Skeletal muscle cell (primary cell): Measurements from ENCODE around the gene TTLL11.

Source experiments
- DNase-seq: peaks from one replicate; pipeline ENCODE4 v3.0.0-alpha.2; 2010; ENCODE audit warnings: low read depth
- H3K4me3 ChIP-seq: 2 replicates; pipeline ENCODE4 v1.5.1; 2011; ENCODE audit warnings: low read depth, mild to moderate bottlenecking, control low read depth, low read length, moderate library complexity

TTLL11 gene

DNA sequence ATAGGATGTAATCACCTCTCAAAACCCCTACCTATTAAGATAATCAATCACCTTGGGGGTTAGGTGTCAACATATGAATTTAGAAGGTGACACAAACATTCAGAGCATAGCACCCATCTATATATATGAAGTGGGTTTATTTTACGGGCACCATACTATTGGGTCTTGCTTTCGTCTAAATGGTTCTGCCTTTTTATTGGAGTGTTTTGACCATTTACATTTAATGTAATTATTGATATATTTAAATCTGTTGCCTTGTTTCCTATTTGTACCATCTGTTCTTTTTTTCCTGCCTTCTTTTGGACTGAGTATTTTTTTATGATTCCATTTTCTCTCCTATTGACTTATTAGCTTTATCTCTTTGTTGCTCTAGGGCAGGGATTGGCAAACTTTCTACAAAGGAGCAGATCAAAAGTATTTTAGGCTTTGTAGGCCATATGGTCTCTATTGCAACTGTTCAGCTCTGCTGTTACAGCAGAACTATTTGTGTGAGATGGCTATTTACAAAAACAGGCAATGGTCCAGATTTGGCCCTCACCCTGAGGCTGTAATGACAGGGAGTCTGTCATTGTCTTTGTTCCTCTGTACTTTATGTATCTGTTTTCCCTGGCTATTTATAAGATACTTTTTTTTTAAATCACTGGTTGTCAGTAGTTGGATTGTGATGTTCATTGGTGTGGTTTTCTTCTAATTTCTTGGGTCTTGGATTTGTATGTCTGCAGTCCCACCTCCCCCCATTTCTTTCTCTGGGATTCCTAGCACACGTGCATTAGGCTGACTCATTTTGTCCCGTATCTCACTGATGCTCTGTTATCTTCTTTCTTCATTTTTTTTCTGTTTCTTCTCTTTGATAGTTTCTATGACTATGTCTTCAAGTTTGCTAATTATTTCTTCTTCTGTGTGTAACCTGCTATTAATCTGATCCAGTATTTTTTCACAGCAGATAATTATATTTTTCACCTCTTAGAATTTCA is 314.6 kb downstream of the TTLL11 start:
- DNase-seq = no peak
- no peak overlapping the region for H3K4me3 ChIP-seq

DNA sequence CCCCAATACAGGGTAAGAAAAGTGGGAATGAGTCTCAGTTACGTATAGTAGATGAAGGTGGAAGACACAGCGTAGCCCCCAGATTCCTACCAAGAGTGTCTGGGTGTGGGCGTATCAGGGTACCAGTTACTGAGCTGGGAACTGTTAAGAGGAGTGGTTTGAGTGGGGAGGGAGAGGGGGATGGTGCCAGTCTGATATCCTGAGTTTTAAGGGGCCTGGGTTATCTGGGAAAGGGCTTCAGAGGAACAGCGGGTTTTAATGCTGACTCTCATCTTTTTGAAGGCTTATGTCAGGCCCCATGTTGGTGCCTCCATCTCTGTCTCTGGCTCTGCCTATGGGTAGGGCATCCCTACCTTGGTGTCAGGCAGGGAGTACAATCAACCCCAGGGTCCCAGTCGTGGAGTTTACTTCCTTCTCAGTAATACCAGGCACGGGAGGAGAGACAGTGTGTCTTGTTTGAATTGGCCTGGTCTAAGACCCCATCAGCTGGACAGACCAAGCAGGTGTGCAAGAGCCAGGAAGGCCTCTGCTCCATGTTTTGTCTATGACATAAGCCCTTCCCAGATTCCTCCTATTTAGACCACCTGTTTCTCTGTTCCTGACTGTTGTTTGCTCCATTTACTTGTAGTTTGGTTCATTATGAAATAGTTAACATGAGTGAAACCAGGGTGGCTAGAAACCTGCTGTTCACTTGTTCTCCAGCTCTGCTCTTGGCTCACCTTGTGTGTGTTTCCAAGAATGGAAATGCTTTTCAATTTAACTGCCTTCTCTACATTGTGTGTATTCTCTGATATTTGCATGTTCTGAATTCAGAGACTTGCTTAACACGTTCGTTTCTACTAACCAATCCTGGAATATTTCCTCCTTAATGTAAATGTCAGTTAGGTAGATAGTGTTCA is 316.1 kb downstream of the TTLL11 start:
- no peak for DNase-seq
- H3K4me3 ChIP-seq = no peak overlapping the region

DNA sequence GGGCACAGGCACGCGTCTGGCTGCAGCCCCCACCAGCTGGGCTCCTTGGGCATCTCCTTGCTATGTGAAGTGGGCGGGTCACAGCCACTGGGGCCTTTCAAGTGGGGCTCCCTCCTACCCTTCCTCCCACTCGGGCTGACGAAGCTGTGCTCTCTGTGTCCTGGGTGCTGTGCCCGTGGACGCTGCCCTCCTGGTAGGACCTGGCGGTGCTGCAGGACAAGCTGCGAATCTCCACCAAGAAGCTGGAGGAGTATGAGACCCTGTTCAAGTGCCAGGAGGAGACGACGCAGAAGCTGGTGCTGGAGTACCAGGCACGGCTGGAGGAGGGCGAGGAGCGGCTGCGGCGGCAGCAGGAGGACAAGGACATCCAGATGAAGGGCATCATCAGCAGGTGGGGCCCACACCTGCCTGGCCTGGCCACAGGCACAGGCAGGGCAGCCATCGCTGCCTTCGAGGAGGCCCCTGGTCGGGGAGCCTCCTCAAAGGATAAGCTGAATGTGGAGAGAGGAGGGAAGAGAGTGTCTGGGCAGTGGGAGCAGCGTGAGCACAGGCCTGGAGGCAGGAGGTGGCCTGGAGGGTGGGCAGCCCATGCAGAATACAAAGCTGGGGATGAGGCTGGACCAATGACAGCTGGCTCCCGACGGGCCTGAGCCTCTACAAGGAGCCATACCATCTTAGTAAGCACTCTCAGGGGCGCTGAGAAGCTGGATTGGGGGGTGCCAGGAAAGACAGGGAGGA is 316.9 kb downstream of the TTLL11 start:
- H3K4me3 ChIP-seq = no peak overlapping the region
- no peak for DNase-seq

DNA sequence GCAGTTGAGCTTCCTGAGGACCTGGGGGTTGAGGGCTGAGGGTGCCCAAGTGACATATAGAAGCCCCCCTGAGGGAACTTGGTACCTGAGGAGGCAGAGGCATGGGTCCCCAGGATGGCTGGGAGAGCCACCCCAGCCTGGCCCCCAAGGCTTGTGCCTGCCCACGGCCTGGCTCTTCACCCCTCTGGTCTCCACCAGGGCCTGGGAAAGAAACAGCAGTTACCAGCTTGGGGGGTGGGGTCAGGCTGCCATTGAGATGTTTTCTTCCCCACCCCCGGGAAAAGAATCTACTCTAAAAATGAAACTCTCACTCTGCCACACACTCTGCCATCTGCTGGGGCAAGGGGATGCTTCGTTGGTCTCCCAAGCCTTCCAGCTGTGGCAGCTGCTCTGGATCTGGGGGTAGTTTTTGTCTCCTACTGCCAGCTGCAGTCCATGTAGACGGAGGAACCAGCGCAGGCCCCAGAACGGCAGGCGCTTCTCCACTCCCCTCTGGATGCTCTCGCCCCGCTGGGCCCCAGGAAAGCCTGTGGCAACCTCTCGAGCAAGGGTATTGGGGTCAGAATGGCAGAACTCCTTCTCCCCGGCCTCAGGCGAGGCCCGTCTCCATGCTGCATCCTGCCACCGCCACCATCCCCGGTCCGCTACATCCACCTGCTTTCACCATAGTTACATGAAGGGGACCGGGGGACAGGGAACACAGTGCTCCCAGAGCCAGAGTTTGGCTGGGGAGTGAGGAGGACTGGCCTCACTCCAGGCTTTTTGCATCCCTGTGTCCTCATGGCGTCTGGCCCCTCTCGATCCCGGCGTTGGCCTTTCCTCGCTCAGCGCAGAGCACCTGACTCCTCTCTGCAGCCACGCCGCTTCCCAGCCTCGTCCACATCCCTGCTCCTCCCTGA is 318.1 kb downstream of the TTLL11 start:
- DNase-seq = no peak
- no peak overlapping the region for H3K4me3 ChIP-seq

DNA sequence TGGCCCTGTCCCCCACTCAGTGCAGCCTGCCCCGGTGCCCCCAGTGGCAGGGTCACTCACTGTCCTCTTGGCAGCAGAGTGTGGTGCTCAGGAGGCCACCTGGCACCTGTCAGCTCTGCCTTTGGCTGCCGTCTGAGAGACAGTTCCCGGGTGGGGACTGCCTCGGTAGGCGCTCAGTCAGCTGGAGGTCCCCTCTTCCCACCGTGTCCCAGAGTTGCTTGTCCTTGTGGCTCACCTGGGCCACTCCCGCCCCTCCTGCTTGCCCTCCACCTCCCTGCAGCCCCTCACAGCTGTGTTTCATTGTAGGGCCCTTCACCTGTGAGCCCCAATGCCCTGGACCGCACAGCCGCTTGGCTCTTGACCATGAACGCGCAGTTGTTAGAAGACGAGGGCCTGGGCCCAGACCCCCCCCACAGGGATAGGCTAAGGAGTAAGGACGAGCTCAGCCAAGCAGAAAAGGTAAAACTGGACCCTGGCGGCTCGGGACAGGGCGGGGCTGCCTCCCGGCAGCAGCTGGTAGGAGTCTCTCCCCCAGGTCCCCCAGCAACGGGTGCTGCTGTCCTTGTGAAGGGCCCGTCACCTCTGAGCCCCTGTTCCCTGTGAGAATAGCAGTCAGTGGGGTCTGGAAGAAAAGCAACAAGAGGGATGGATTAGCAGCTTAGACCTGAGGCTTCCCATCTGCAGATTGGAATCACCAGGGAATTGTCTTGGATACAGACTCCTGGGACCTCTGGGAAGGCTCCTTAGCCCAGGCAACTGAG is 319.0 kb downstream of the TTLL11 start:
- no peak overlapping the region for H3K4me3 ChIP-seq
- DNase-seq = no peak

DNA sequence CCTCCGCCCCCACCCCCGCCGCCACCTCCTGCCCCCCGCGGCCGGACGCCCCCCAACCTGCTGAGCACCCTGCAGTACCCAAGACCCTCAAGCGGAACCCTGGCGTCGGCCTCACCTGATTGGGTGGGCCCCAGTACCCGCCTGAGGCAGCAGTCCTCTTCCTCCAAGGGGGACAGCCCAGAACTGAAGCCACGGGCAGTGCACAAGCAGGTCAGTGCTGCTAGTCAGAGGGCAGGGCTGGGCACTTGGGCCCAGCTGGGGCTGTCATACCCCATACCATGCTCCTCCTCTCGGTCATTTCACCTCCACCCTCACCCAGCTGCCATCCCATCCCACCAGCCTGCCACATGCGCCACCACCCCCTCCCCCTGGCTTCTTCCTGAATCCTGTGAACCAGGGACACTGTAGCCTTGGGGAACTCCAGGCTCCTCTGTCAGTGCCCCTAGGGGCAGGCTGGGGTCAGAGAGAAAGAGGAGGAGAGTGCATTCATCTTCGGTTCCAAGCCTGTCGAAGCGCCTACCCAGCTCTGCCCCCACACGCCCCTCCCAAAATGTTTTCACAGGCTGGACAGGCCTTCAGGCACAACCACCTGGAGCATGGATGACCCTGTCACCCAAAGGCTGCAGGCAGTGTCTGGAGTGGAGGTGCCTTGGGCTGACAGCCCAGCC is 319.7 kb downstream of the TTLL11 start:
- DNase-seq = no peak

DNA sequence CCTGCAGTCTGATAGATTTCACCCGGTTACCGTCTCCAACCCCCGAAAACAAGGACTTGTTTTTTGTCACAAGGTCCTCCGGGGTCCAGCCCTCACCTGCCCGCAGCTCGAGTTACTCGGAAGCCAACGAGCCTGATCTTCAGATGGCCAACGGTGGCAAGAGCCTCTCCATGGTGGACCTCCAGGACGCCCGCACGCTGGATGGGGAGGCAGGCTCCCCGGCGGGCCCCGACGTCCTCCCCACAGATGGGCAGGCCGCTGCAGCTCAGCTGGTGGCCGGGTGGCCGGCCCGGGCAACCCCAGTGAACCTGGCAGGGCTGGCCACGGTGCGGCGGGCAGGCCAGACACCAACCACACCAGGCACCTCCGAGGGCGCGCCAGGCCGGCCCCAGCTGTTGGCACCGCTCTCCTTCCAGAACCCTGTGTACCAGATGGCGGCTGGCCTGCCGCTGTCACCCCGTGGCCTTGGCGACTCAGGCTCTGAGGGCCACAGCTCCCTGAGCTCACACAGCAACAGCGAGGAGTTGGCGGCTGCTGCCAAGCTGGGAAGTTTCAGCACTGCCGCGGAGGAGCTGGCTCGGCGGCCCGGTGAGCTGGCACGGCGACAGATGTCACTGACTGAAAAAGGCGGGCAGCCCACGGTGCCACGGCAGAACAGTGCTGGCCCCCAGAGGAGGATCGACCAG is 320.4 kb downstream of the TTLL11 start:
- no peak for DNase-seq
- no peak overlapping the region for H3K4me3 ChIP-seq

More for the DNA sequence above, 319.7 kb downstream of the TTLL11 start:
- no peak overlapping the region for H3K4me3 ChIP-seq
